HG02885 (cell line): Measurements from ENCODE around the gene HOXD13.

Source experiments
- ATAC-seq: cut with Tn5 transposase; IDR thresholded peaks from one replicate; pipeline ENCODE4 v1.9.1; 2021; ENCODE audit warnings: mild to moderate bottlenecking; ENCODE audit not compliant: unreplicated experiment, poor library complexity

The HOXD13 gene

DNA sequence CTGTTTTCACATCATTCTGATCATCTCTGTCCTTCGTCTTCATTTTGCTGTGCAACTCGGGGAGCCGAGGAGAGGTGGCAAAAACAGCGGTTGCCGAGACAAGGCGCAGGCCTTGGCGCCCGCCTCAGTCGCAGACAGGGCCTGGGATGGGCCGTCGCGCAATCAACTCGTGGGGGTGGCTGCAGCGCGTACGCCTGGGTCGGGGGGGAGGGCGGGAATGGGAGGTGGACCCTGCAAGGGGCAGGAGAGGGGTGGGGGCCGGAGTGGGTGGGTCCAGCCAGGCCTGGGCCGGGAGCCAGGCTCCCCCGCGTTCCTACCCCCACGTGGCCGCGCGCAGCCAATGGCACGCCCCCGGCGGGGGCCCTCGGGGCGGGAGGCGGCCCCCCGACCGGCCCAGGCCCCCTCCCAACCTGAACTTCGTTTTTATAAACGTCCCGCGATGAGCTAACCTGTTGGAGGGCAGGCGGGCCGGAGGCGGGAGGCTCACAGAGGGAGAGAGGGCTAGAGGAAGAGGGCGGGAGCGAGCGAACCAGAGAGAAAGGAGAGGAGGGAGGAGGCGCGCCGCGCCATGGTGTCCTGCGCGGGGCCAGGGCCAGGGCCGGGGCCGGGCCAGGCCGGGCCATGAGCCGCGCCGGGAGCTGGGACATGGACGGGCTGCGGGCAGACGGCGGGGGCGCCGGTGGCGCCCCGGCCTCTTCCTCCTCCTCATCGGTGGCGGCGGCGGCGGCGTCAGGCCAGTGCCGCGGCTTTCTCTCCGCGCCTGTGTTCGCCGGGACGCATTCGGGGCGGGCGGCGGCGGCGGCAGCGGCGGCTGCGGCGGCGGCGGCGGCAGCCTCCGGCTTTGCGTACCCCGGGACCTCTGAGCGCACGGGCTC, at the start of gene HOXD13:
HOXD13 (plus strand) TSS at position 452 of the 875 bp plus-strand sequence; CDS start at position 622, 170 bp downstream.
- ATAC-seq: no peak

DNA sequence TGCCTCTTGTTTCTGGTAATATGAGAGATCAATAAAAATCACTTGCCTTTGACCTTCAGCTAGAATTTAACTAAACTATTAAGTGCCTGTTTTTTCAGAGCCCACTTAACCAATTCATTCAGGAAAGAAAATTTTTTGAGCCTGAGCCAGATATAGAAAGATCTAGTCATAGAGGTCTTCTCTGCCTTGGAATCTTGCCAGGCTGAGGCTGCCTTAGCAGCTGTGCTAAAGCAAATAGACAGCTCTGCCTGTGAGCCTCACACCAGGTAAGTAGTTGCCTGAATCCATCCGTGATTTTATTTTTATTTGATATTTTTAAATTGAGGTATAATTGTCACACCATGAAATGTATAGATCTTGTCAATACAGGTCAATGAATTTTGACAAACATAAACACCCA, 36.1 kb upstream of the HOXD13 start:
- ATAC-seq: no peak

DNA sequence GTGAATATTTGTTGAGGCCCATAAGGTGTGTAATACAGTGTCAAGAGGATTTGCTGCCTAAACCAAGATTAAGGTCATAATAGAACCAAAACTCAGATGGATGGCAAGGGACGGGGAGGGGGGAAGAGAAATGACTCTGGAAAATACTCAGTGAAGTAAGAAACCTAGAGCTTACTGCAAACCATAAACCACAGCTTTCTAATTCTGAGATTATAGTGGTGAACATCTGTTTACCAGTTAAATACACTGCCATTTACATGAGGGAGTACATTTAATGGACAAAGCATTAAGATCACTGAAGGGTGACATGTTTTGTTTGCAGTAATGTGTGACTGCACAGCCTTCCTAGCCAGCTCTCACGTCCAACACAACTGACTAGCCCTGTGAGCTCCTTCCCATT, 28.6 kb upstream of the HOXD13 start:
- no peak for ATAC-seq

DNA sequence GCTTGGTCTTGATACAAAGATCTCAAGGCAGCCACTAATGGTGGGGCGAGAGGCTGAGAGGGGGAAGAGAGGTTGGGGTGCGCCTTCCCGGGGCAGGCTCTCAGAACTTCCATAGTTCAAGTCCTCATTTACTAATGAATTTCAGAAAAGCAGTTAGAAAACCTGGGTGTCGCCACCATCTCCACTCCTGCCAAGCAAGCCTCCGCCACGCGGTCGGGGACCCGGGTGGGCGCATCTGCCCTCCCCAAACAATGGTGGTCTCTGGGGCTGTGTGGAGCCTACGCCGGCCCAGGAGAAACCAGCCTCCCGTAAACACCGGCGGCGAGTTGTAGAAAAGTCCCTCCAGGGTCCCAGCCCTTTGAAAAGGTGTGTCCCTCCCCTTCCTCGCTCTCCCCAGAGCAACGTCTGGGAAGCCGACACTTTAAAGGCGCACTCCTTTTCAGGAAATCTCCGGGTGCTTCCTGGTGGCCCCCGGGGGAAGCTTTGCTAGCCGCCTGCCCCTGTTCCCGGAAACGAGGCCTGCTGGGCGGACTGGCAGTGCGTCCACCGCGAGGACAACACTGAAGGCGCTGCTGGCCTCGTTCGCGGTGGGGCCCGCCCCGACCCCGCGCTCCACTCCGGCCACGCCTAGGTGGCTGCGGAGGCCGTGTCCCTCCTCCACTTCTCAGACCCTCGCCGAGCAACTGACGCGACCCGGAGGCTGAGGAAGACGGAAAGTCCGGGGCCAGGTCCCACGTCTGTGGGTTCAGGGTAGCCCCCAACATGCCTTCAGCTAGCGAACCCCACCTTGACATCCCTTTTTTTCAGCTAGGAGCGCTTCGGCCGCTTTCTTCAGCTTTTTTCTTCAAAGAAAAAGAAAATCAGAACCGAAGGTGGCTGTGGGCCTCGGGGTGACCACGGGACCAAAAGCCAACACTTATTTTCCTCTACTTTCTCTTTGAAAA, 25.6 kb upstream of the HOXD13 start:
- ATAC-seq: no peak

DNA sequence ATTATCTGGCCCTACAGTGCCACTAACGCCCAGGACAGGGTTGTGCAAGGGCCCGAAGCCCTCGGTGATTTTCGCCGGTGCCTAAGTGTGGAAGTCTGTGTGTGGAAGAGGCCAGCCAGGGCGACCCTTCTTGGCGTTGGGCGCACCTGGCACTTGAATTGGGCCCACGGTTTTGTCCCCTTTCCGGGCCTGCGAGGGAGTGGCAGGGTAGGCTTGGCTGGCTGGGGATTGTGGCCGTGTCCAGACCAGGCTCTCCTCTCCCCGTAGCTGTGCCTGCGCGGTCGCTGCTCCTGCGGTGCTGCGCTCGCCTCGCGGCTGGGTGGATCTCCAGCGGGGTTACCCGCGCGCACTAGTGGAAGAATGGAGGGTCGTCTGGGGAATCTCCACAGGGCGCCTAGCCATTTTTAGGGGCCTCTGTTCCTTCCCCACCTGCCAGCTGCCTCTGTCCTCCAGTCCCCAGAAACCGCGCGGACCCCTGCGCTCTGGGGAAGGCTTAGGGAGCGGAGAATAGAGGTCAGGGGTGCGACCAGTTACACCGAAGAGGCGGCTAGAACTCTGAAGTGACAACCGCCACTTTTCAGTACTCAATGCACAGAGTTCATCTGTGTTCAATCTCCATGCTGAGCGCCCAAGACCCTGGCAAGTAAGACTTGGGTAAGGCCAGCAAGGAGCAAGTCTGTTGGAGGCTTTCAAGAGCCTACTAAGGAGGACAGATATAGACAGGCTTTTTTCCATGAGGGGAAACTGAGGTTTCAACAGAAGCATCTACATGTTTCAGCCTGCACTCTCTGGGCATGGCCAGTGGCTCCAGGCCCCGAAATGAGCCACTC, 24.7 kb upstream of the HOXD13 start:
- no peak for ATAC-seq

DNA sequence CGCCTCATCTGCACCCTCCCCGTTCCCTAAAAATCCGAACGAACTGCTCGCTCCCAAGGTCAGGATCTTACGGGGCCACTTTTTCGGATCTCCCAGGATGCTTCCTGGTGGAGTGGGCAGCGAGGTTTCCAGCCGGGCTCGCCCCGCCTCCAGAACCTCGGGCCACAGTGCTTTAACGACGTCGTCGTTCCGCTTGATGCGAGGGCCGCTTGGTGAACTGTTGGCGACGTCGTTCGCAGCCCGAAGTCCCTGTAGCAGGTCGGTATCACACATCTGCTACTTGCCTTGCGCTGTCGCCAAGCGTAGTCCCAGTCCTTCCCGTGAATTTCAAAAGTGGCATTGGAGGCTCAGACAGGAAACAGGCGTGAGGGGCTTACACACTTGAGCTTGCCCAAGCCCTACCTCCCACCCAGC, 24.1 kb upstream of the HOXD13 start:
- ATAC-seq: no peak

DNA sequence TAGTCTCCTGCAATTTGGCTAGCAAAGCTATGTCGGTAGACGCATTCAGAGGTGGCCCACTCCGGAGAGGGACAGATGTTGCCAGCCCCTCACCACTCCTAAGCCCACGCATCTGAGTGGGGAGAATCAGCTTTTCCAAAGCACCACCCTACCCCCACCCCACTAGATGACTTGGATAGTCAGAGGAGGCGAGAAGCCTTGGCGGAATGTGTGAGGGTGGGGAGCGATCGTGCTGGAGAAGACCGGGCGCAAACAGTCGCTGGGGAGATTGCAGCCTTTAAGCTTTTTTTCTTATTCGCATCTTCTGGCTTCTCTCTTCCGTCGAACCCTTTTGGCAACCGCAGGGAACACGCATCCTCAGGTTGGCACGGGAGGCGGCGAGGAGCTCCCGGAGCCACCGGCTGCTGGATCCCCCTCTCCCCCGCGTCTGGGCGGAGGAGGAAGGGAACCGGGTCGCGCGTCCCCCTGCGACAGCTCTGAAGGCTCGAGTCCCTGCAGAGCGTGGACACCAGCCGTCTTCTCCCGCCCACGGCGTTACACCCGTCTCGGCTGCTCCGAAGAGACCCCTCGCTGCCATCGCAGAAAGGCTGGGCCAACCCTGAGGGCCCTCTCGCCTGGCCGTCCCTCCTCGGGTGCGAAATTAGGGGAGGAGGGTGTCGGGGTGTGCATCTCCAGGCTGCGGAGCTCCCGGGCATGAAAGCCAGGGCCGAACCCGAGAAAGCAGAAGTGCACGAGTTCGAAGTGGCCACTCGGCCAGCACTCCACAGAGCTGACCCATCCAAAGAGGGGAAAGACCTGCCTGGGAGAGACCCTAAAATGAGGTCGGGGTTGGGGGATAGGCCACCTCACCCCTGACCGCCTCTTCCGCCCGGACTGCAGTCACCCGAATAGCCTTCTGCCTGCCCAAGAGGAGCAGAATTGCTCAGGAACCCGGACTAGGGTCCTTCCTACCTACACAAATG, 20.9 kb upstream of the HOXD13 start:
- ATAC-seq: no peak

DNA sequence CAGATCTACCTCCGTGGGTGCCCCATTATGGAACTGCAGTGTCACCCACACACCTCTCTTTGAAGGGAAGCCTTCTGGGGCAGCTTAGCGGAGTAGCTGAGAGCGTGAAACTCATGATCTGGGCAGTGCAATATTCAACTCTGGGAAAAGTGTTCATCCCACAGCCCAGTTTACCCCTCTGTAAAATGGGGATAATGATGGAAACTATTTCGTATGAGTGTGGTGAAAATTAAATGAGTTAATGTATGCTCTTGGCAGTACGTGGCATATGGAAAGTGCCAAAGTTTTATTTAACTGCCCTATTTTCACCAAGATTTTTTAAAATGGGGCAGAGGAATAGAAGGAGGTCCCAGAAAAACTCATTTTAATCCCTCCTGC, 20.2 kb upstream of the HOXD13 start:
- ATAC-seq: no peak

DNA sequence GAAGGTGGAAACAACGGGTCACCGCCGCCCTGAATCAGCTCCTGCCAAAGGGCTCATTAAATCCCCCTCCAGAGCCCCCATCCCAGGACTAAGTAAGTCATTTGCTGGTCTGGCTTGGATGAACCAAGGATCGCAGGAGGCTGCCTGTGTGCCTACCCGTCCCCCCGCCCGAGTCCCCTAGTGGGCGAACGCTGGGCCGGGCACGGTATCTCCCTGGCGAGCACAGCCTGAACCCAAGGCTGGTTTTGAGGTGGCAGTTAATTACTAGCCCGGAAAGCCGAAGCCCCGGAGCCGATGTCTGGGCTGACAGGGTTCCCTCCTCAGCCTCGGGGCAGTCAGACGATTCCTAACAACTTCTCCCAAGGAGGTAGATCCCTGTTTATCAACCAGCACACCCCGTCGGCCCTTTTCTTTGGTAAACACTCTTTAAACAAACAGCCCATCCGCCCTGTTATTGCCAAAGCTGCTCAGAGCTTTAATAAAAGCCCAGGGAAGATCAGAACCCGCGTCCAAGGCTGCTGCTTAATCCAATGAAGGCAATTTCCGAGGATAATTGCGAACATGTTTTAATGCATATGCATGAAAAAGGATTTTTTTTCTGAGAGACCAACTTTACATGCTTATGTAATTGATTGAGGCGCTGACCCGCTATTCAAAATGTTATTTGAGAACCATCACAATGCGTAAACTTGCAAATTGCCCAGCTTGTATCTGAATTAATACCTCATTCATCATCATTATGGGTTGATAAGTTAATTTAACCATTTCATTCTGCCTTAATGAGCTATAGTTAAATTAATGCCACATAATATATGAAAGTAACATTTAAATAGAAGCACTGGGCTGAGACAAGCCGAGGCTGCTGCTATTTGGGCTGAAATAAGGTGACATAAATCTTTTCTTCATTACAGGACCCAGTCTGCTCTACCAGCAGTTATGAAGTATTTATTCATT, 19.3 kb upstream of the HOXD13 start:
- ATAC-seq: no peak

DNA sequence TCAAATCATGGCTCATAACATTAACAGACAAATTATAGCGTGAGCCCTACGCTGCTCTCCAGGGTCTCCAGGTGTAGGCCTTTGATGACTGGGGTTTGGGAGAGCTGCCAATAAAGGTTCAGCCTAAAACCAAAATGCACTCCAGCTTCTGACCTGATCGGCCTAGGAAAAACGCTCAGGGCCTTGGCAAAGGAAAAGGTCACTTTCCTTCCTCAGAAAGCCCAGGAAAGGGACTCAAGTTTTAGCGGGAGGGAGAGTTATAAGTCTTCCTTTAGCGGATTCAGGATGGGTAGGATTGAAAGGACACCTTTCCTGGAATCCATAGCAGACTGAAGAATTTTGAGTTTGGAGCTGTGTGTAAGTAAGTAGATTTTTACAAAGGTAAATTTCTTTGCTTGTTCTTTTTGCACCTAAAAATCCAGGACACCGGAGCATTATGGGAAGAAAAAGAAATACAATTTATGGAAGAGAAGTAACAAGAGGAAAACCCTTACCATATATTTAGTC, 17.5 kb upstream of the HOXD13 start:
- ATAC-seq: no peak

DNA sequence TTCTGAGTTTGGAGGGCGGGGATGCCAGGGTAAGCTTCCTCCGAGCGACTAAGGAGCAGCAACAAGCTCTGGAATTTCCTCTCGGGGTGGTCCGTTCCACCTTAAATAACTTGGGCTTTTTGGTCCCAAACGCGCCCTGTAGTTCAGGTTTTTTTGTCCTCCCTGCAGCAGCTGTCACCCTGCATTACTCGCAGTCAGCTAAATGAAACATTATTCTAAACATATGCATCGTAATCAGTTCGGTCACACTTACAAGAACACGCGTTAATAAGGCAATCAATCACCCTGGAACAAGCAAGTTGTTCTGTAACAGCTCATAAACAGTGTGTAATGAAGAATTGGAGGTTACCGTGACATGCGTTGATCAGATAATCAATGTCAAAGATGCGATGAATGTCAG, 17.0 kb upstream of the HOXD13 start:
- no peak for ATAC-seq

DNA sequence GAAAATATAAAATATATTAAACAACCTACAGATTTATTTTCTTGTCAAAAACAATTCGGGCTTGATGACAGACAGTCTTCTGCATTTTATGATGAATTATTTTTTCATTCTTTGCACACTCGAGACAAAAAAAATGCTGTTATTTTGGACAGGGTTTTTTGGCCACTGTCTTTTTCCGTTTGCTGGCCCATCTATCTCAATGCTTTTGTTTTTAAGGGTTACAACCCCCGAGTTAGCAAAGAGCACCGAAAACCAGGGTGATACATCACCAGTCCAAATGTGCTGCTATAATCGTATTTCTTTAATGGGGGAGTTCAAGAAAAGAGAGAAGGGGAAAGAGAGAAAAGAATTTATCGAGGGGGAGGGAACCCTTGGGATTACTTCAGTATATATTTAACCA, 16.5 kb upstream of the HOXD13 start:
- no peak for ATAC-seq

DNA sequence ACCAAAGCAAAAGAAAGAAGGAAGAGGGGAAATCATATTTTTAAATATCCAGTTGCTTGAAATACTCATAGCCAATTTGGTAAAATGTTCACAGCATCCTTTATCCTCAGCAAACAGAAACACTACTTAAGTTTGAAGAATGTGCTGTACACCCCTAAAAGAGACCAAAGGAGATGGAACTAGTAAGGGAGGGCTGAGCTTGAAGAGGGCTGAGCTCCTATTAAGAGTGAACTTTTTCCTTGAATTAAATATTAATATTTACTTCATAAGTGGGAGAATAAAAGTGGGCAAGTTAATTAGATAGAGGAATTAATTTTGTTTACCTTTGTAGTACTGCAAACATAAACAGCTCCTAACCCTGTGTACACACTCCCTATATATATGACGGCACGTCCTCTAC, 15.7 kb upstream of the HOXD13 start:
- no peak for ATAC-seq

DNA sequence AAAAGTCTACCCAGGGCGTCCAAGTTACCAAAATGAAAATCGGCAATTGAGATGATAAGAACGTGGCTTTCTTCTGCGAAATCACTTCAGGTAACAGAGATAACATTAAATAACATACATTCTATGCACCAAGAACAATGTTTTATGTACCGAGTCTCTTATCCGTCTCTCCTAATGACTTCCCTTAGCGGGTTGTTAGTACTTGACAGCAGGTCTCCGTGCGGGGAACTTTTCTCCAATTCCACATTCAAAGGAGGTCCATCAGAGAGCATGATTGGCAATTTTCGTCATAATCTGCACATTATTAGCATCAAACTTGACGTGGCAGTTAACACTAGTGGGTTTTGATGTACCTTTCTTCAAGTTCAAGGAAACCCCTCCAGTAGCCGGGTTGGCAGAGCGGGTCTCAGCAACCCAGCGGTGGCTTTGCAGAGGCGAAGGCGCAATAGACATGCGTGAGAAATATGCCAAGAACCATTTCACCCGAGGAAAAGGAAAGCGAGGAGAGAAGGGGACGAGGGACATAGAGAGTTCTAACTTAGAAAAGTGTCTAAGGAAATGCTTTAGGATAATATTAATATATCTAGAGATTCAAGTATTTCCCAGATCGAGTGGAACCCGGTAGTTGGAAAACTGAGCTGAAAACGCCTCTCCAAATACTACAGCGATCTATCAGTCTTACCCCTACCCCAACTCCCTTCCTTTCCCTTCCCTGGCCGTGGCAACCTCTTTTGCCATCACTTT, 13.8 kb upstream of the HOXD13 start:
- ATAC-seq: no peak

DNA sequence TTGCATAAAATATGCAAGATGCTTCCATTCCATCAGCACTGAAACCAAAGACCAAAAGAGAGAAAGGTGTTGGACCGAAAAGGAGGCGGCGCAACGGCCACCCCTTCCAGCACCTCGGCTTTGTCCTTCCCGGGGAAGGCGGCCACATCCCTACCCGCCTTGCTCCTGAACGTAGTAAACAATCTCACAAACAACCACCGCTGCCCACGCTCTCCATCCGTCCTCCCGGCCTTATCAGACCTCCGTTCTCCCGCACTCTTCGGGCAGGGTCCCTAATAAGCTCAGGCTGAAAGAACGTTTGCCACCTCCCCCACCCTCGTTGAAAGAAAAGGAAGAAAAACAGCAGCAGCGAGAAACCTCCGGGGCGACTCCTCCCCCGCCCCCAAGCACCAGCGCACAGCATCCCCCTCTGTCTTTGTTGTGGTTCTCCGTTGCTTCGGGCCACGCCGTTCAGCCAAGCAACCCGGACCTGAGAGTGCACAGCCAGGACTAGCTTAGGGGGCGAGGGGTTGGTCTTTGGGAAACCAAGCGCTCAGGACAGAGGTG, 13.2 kb upstream of the HOXD13 start:
- ATAC-seq: no peak

DNA sequence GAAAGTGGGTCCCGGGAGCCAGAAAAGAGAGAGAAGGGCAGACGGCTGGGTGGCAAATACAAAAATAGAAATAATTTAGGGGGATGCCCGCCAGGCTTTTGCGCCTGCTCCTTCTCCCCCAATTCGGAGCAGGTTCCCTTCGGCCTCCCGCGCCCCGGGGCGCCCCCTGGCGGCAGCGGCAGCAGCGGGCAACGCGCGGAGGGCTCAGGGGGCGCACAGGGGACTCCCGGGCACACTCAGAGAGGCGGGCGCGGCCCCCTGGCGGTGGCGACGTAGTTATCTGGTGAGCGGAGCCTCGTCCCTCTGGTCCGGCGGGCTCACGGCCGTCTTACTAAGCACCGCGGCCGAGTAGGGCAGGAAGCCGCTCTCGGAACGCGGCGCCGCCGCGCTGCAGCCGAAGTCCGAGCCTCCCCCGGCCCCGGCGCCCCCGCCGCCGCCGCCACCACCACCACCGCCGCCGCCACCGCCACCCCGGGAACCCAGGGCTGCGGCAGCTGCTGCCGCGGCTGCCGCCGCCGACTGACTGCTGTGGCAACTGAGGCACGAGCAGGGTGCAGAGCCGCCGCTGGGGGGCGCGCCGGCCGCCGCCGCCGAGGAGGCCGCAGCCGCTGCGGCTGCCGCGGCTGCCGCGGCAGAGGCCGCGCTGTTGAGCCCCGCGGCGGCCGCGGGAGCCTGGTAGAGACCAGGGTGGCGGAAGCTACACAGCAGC, 12.5 kb upstream of the HOXD13 start:
- ATAC-seq: no peak
